Activated CD4-positive, CD25-positive, alpha-beta regulatory T cell treated with anti-CD3 and anti-CD28 coated beads, Interleukin-2, amount 50 U/mL, for 72 hours (primary cell): ENCODE results near the gene DOK3.

Experiments used
- DNase-seq: peaks from one replicate; pipeline ENCODE4 v3.0.0; 2021

DOK3 gene, protein sequence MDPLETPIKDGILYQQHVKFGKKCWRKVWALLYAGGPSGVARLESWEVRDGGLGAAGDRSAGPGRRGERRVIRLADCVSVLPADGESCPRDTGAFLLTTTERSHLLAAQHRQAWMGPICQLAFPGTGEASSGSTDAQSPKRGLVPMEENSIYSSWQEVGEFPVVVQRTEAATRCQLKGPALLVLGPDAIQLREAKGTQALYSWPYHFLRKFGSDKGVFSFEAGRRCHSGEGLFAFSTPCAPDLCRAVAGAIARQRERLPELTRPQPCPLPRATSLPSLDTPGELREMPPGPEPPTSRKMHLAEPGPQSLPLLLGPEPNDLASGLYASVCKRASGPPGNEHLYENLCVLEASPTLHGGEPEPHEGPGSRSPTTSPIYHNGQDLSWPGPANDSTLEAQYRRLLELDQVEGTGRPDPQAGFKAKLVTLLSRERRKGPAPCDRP

DNA sequence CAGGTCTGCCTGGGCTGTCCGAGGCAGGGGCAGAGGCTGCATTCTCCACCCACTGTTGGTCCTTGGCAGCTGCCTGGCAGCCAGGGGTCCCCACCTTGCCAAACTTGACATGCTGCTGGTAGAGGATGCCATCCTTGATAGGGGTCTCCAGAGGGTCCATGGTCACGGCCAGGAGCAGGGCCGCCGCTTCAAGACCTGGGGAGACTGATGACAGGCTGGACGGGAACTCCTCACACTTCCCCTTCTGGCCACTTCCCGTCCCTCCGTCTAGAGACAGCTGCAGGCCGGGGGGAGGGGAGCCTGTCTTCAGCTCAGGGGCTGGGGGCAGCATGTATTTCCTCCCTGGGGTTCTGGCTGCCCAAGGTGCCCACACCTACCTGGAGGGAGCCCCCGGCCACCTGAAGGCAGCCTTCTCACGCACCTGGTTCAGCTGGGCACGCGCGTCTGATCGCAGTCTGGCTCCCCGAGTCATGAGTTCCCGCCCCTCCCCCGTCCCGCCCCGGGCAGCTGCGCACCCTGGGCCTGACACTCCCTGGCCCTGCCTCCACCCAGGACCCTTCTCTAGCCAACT, at the start of gene DOK3:
Gene DOK3 (minus strand): TSS at position 446 of the 571 bp plus-strand sequence. CDS start 286 bp downstream, at position 160.
- no peak for DNase-seq

DNA sequence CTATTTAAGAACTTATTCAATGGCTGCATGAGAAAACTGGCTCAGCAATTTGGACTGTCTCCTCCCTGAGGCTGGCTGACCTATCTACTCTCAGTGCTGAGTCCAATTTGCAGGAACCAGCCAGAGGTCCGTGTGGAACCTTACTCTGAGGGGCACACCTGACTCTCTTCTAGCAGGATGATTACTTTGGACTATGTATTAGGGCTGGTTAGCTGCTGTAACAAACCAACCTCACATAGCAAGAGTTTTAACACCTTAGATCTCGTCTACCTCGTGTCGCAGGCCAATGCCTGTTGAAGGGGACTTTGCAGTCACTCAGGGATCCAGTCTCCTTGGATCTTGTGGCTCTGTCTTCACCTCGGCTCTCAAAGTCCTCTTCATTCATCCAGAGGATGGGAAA, 48.2 kb upstream of the DOK3 start:
- DNase-seq, result no peak

DNA sequence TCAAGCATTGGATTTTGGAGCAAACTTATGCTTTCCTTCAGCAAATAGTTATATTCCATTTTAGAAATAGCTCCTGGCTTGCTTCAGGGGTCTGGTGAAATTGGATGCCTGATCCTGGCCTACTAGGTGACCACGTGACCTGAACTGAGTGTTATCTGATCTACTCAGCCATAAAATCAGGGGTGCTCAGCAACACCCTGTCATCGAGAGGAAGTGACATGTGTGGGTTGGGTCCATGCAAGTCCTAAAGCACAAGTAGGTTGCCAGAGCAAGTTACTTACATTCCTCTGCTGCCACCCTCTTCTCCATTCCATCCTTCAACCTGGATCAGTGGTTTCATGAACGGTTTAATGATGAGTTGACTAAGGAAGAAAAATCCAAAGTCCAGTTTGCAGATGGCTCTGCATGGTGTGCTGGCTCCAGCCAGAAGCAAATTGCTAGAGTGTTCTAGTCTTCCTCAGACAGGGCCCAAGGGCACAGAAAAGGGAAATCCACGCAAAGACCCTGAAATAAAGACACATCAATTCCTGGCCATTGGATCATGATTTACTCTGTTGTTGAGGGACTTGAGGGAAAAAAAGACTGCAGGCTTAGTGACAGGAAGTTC, 47.5 kb upstream of the DOK3 start:
- DNase-seq, result no peak

DNA sequence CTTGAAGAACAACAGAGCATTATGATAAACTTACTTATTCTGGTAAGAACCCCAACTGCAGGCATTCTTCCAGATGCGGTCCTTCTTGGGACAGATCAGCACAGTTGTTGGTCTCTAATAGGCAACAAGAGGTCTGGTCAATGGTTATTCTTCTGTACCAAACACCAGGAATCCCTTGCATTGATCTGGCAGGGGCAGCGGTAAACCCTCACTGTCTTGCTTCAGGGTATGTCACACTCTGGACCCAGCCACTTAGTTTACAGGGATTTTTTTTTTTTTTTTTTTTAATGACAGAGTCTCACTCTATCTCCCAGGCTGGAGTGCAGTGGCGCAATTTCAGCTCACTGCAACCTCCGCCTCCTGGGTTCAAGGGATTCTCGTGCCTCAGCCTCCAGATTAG, 46.0 kb upstream of the DOK3 start:
- no peak for DNase-seq

DNA sequence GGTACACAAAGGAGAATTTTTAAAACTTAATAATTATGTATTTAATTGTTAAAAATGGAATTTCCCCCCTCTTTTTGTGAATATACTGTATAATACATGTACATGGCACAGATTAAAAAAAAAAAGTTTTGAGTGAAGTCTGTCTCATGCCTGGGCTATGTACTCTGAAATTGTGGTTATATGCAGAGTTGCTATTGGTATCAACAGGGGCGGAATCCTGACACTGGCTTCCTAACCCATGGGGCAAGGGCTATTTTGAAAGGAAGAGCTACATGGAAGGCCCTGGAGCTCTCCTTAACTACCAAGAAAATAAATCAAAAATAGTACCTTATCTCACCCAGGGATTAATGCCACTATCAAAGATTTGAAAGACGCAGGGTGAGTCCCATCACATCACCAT, 45.6 kb upstream of the DOK3 start:
- no peak for DNase-seq

DNA sequence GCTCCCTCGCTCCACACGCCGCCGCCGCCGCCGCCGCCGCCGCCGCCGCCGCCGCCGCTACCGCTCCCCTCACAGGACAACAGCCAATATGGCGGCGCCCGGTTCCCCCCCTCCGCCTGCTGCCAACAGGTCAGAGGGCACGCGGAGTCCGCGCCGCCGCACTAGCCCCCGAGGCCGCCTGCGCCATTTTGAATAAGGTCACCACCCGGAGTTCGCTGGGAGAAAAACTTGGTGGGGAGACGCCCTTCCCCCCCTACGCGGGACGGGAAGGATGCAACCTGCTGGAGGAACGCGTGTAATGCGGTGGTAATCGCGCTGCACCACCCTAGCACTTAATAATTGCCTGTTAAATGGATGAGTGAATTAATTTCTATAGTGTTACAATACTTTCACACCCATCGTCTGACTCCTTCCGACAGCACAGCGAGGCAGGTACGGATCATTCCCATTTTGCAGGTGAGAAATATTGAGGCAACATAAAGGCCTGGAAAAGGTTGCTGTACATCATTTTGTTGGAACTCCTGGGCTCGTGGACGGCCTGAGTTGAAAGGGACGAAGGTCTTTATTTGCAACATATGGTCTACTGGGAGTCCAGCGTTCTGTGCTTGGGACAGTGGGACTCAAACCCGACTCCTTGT, 45.0 kb upstream of the DOK3 start, which contains the start of gene FAM193B:
Gene FAM193B (minus strand): TSS at position 90 of the 638 bp plus-strand sequence. CDS start 105 bp downstream, outside the sequence.
- peak; percentile 96 for DNase-seq

DNA sequence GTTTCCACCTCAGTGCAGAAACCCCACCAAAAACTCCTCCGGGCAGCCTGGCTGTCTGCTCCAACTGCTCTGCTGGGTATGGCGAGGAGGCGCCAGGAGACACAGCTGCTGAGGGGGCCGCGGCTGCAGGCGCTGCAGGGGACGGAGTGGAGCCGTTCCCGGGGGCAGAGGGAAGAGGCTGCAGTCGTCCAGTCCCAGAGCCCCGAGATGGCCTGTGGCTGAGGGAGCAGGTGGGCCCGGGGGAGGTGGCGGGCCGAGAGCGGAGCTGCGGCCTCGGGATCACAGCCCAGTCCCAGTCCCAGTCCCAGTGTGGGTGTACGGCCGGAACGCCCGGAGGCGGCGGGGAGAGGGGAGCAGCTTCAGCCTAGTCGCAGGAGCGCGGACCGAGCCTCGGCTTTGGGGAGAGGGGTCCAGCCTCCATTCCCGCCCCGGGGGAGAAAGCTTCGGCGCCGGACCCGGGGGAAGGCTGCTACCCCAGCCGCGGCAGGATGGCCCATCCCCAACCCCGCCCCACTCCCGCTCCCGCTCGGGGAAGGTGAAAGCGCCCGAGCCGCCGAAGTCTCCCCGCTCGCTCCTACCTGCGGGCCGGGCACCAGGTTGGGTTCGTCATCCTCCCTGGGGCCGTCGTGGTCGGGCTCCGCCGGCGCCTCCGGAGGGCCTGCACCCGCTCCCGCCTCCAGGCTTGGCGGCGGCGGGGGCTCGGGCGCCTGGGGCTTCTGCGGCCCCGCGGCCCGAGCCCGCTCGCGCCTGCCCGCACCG, 44.2 kb upstream of the DOK3 start:
- DNase-seq, result peak; percentile 61

DNA sequence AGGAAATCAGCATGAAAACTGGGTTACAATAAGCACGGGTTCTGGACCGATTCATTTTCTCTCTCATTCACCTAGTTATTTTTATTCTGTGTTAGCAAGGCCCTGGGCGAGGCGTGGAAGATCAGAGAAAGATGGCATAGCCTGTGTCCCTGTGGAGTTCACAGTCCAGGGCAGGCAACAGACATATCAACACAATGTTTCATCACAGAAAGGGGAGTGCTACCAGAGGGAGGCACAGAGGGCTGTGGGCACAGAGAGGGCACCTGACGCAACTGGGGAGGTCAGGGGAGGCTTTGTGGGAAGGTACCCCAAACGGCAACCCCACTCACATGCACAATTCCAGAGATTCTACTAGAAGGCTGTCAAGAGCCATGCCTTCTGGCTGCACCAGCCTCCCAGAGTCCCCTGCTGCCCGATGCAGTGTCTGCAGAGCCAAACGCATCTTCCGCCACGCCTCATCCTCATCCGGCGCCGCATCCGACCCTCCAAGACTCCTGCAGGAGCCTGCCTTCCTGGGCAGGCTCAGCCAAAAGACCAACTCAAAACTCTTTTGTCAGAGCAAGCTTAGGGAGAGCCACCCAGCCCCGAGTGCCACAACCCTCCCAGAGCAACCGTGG, 43.3 kb upstream of the DOK3 start:
- no peak for DNase-seq

DNA sequence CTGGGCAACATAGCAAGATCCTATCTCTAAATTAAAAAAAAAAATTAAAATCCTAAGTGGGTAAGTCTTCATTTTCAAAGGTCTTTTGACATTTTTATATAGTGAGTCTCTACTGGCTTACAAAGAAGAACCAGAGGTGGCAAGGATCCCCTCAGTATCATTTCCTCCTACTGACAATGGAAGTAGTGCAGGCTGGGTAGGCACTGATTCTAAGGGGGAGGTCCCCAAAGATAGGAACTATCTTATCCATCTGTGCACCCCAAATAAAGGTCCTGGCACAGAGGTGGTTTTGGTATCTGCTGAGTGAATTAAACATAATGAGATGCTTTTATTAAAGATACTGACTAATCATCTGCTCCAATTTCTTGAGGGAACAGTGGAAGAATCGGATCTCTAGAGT, 40.5 kb upstream of the DOK3 start:
- no peak for DNase-seq

DNA sequence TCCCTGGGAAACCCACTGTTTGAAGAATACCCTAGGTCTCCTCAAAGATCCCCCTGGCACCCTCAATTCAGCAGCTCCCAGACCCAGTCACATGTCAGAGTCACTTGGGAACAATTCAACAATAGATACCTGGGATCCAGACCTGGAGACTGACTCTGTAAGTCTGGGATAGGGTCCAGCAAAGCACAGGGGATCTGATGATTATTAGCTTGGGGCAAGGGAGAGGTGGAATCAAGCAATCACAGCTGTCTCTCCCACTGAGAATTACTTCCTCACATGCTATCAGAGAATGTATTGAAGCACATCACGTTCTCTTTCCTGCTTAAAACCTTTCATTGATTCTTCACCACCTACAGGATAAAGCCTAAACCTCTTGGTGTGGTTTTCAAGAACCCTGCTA, 38.9 kb upstream of the DOK3 start:
- no peak for DNase-seq

DNA sequence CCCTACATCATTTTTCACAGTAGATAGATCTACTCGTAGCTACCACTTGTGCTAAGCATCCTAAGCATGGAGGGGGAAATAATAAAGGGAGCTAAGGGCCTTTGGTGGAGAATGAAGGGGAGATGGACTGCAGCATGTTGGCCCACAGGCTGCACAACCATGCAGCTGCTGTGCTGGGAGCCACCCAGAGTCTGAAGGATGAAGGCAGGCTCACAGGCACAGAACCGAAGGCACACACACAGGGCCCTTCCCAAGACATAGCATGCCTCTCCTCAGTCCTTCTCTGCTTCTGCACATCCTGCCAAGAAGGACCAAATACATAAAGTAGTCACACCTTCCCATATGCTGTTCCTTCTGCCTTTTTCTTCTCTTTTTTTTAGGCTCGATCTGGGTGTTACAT, 38.1 kb upstream of the DOK3 start:
- DNase-seq, result no peak

DNA sequence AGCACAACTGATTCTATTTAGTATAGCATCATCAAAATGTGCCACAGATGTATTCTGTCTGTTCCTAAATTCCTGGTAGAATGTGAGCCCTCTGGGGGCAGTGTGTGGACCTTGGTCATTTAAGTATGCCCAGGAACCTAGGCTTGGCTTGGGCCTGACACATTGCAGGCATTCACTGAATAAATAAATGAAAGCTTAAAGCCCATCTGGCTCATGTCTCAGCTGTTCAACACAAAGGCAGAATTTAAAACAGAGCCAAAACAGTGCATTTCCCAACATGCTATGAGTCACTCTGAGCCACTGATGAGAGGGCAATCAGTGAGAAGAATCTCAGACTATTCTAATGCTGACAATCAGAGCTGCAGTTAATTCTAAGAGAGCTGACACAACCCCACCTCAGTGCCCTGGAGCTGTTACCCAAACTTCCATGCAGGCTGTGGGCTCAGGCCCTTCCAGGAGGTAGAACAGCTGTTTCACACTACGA, 36.7 kb upstream of the DOK3 start:
- DNase-seq, result no peak

DNA sequence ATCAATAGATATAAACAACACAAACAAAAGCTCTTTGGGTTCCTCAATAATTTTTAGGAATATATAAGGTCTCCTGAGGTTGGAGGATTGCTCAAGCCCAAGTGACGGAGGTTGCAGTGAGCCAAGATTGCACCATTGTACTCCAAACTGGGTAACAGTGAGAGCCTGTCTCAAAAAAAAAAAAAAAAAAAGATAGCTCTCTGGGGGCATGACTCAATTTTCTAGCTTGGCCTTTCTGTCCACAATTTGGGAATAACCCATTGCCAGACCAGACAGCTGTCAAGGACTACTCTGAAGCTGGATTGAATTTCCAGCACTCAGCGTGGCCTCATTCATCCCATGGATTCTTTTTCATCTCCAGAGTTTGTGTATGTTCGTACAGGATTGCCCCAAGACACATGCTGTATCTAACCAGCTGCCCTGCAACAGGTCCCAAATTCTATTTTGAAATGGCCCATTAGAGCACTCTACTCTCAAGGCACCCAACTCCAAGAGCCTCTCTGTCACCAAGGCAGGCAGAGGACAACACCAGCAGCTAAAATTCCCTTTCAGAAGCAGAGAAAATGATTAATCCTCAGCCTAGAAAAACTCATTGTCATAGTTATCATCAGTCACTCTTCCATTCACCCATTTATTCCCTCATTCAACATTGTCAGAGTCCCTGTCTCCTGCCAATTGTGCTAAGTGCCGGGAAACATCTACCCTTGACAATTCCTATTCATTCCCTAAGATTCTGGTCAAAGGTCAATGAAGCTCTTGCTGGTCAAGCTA, 36.0 kb upstream of the DOK3 start:
- no peak for DNase-seq

DNA sequence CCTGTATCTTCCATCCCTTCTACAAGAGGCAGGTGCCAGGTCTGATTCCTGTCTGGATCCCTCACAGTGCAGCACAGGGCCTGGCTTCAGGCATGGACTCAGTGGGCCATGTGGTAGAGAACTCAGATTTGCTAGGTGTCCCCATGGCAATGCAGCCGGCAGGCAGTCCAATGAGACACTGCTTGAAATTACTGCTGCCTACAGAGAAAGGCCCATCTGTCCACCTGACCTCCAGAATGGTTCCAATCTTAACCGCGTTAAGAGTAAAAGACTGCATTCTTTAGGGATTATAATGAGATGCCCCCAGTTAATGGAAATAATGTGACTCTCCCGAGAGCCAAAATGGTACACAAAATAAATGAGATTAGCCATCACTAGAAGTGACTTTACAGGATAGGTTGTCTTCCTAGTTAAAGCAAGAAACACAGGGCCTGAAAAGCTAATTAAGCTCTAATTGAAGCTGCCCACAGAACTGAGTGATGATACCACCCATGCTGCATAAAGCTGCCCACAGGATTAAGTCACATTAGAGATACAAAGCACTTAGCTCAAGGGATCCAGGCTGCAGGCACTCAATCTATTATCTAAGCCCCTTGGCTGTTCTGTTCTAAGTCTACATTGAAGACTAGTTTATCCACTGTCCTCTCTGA, 33.3 kb upstream of the DOK3 start:
- no peak for DNase-seq

DNA sequence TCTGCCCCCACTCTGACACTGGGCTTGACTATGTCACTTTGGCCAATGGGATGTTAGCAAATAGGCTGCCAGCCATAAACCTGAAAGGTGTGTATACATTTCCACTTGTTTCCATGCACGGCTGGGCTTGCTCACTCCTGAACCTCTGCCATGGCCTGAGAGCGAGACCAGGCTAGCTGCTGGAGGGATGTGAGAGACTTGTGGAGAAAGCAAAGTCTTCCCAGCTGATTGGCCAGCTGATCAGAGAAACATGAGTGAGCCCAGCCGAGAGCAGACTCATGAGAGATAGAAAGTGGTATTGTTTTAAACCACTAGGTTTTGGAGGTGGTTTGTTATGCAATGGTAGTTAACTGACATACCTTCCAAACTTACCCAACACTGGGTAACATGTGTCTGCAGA, 30.8 kb upstream of the DOK3 start:
- DNase-seq, result no peak

DNA sequence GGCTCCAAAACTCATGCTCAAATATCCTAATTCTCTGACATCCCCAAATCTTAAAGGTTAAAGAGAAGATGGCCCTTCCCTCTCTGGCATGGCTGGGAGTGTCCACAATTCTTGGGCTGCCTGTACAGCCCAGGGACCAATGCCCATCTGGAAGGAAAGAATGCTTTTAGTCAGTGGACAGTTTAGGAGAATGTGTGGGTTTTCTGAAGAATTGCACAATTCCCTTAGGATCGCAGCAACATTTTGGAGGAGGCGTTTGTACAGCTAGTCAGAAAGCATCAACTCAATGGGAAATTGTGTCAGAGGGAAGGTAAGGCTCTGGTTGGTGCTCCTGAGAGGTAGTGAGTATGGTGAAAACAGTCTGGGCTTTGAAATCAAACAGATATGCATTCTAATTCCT, 29.8 kb upstream of the DOK3 start:
- no peak for DNase-seq

DNA sequence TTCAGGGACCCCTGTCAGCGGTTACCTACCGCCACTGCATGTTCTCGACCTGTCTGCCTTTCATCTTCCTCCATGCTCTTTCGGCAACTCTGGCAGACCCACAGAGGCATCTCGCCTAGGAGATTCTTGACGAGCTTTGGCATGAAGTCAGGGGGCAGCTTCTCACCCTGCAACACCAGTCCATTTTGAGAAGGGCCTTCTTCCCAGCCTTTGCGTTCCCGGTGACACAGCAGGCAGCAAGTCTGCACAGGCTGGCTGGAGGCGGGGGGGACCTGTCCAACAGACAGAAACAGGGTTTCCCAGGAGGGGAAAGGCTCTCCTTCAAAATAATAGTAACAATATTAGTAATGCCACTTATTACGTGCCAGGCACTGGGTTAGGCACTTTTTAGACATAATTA, 29.2 kb upstream of the DOK3 start:
- no peak for DNase-seq

DNA sequence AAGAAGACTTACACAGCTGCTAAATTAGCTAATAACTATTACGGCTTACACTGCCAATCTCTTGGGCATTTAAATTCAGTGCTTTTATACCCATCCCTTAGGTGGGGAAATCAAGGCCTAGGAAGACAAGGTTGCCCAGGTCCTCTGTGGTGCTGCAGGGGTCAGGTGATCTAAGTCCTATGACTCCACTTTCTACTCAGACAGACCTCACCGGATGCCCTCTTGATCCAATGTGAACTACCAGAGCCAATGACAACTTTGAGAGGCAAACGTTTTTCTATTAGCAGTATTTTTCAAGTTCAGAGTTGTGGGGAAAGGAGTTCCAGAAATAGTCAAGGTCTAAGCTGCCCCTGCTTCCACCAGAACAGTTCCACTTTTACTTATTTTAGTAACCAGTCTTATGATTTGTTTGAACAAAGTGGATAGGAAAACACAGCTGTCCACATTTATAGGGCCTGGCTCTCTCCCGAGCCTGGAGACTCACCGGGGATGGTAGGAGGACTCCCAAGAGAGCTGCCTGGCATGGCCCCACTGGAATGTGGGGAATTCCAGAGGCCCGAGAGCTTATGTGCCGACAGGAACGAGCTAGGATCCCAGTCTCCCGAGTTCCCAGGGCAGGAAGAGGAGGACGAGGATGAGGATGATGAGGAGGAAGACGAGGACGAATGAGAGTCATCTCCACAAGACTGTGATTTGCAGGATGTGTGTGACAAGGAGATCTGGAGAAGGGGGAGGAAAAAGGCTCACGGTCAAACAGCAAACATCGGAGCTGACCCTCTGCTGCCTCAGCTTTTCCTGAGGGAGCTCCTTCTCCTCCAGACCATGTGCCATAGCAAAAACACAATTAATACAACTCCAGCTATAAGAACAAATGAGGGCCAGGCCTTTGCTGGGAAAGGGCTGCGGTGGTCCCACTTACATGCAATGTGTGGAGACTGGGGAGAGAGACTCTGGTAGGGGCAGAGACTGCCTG, 28.0 kb upstream of the DOK3 start:
- DNase-seq, result no peak

DNA sequence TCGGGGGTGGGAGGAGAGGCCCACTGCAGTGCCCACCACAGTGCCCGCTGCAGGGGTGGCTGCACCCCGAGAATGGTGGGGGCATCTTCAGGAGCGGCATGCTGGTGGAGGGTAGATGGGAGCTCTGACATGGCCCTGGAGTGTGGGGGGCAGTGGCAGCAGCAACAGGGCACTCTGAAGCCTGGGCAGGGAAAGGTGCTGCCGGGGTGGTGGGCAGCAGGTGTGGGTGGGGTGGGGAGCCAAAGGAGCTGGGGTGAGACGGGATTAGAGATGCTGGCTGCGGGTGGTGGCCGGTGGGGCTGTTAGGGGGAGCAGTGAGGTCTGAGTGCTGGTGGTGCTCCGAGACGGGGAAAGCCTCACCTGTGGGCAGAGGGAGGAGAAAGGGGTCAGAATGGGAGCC, 26.8 kb upstream of the DOK3 start:
- DNase-seq, result no peak

DNA sequence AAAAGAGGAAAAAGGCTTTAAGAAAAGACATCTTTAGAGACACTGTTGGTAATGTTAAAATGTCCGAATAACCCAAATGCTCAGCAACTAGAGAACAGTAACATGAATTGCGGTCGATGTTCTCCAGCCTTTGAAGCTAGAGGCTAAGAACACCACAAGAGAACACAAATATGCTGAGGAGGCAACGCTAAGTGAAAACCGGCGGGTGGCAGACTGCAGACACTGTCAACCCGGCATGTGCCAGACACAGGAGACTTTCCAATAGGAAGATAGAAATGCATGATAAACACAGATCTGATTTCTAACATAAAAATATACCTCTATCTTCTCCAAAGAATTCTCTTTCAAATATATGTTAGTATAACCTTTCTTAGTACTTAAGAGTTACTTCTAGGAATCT, 25.5 kb upstream of the DOK3 start:
- no peak for DNase-seq
